SW 1271 (cell line): ENCODE measurements around the gene KCNB1.

Source experiments
- DNase-seq, 2 experiments: peaks; one replicate each; lab custom pipeline; 2025; lab: John Stamatoyannopoulos, UW

Gene KCNB1

GRCh38 chr20:49351775-49352174, 130.7 kb downstream of the KCNB1 start:
- no peak for DNase-seq

DNA sequence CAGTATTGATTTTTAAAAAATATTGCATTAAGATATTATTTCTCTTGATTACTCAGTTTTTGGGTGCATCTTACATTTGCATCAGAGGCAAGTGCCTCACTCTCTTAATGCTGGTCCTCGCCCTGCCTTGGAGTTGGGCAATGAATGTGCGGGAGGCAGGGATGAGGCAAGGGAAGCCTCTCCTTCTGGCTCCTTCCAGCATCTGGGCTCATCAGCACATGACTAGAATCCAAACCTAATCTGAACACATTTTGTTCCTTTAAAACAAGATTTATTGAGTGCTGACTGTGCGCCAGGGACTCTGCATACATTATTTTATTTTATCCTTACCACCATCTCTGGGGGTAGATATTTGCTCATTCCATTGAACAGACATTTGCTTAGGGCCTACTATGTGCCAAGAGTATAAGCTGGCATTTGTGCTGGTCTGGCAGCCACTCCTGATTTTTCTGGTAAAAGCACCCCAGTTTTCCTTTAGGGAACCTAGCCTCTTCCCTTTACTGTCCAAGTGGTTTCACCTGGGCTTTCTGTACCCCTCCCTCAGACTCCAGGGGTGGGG, 132.7 kb downstream of the KCNB1 start:
- no peak for DNase-seq

- no peak for DNase-seq
These were observed 133.4 kb downstream of the KCNB1 start for GRCh38 chr20:49349078-49349477.

GRCh38 chr20:49348563-49348962, 133.9 kb downstream of the KCNB1 start:
- no peak for DNase-seq

DNA sequence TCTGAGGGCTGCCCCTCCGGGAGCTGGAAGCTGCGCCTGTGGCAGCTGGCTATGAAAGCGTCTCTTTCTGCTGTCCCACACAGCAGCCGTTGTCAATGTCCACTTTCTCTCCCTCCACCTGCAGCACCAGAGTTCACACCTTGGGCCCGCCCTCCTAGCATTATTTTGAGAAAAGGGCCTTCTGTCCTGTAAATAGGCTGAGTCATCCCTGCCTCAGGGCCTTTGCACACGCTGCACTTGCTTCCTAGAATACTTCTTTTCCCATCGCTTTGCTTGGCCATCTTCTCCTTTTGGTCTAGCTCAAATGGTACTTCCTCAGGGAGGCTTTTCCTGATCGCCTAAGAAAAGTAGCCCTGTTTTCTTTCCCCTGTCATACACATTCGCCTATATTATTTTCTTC, 135.3 kb downstream of the KCNB1 start:
- no peak for DNase-seq

DNA sequence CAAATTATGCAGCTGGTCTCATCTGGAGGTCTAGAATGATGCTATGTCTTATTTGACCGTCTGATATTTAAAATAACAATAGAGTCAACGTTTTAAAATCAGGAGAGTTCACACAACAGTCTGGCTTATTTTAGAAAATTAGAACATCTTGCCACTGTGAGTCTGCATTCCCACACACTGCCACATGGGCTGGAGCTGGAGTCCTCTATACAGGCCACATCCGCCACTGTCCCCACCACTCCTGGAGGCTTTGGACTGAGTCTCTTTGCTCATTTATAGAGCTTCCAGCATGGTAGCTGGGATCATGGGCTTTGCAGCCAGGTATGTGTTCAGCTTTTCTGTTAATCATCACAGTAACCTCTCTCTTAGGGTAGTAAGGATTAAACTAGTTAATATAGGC, 135.8 kb downstream of the KCNB1 start:
- DNase-seq: no peak

GRCh38 chr20:49345524-49345923, 136.9 kb downstream of the KCNB1 start:
- no peak for DNase-seq

GRCh38 chr20:49344975-49345374, 137.5 kb downstream of the KCNB1 start:
- no peak for DNase-seq

GRCh38 chr20:49344140-49344539, 138.3 kb downstream of the KCNB1 start:
- no peak for DNase-seq

GRCh38 chr20:49343246-49343645, 139.2 kb downstream of the KCNB1 start:
- DNase-seq: no peak

DNA sequence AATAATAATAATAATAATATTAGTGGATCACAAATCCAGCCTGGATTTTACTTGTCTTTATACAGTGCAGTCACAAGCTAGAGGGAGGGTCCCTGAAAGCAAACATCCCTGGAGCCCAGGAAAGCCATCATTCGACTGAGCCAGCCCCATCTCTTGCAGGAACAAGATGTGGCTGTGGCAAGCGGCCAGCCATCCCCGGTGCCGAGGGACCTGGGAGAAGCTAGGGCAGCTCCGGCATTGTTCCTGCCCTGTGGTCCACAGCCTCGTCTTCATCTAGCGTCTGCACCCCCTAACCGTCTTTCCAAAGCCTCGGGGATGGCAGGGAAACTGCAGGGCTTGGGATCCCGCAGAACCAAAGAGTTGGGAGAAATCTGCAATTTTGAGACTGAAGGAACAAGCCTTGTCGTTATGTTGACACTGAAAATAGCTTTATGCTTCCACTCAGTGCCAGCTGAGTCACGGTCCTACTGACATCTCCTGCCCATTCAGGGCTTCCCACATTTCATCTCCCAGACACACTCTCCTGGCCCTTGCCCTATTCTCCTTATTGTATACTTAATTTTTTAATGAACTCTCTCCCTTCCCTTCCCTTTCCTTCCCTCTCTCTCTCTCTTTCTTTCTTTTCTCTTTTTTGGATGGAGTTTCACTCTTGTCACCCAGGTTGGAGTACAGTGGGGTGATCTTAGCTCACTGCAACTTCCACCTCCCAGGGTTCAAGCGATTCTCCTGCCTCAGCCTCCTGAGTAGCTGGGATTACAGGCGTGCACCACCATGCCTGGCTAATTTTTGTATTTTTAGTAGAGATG, 142.1 kb downstream of the KCNB1 start:
- no peak for DNase-seq

GRCh38 chr20:49339123-49339522, 143.3 kb downstream of the KCNB1 start:
- DNase-seq: no peak

- no peak for DNase-seq
These were observed 144.4 kb downstream of the KCNB1 start for GRCh38 chr20:49338061-49338460.

GRCh38 chr20:49337357-49337756, 145.1 kb downstream of the KCNB1 start:
- DNase-seq: no peak

DNA sequence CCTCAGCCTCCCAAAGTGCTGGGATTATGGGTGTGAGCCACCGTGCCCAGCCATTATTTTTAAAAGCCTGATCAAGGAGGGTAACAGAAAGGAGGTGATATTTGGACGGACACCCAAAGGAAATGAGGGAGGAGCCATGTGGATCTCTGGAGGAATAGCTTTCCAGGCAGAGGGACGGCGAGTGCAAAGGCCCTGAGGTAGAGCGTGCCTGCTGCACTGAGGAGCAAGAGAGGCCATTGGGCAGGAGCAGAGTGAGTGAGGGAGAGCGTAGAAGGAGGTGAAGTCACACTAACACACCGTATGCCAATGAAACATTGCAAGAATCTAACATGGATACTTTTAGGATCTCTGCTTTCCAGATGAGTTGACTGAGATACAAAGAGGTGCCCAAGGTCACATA, 145.7 kb downstream of the KCNB1 start:
- no peak for DNase-seq

DNA sequence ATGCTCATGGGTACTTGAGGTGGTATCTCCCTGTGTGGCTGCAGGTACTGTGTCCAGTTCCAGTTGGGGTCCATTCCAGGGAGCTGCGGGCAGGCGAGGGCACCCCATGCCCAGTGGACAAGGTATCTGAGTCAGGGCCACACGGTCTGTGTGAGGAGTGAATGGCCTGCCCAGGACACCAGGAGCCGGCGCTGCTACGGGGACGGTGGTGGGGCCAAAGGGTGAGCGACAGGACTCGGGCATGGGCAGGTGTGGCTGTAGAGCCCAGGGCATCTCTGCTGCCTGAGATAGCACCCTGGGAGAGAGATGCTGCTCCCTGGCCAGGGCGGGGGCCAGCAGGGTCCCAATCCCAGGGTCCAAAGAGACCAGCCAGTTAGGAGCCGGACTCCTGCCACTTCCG, 147.0 kb downstream of the KCNB1 start:
- DNase-seq: no peak

DNA sequence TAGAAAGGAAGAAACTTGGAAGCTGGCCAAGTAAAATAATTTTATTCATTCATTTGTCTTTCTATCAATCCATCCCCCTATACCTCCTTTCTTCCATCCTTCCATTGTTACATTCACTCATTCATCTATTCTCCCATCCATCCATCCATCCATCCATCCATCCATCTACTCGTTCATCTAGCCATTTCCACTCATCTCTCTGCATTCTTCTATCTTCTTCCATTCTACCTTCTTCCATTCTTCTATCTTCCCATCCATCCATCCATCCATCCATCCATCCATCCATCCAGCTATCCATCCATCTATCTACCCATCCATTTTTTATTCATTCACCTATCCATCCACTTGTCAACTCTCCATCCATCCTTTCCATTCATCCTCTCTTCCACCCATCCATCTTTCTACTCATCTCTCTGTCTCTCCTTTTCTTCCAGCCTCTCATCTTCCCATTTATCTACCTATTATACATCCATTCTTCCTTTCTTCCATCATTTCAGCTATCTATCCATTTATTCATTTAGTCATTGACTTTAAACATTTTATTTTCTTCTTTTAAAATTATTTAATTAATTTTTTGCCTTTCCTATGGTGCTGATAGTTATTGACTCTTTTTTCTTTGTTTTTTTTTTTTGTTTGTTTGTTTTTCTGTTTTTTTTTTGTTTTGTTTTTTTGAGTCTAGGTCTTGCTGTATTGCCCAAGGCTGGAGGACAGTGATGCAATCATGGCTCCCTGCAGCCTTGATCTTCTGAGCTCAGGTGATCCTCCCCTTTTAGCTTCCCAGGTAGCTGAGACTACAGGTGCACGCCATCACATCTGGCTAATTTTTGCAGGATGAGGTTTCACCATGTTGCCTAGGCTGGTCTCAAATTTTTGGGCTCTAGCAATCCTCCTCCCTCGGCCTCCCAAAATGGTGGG, 151.5 kb downstream of the KCNB1 start:
- no peak for DNase-seq

- no peak for DNase-seq
These were observed 153.7 kb downstream of the KCNB1 start for GRCh38 chr20:49328790-49329189.

DNA sequence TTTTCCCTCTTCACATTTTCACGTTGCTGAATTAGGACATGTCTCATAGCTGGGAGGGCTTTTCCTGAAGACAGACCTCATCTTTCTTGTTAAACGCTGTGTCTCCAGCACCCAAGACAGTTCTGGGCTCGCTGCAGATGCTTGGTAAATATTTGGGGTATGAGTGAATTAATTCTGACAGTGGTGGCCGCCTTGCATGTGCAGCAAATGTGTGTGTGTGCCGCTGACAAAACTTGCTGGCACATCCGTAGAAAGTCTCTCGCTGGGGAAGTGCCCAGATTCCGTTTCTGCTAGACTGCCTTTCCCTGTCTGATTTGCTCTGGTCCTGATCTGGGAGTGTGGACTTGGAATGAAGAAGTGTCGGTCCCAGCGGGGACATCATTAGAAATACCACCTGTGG, 156.4 kb downstream of the KCNB1 start:
- DNase-seq: no peak

DNA sequence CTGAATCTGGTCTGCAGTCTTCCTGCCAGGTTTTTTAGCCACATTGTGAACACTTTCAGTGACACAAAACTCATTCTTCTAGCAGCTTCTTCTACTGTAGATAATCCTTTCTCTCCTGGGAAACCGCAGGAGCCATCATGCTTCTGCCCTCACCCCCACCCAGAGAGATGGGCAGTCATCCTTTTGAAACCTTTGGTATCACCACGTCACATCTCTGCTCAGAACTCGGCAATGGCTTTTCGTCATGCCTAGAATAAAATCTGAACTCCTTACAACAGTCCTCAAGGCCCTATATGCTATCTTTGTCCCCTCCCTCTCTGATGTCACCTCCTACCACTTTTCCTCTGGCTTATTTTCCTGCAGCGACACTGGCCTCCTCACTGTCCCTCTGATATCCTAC, 158.2 kb downstream of the KCNB1 start:
- DNase-seq: no peak

GRCh38 chr20:49323622-49324238, 158.7 kb downstream of the KCNB1 start:
- peak in 1 of 2 experiments; percentile 58 for DNase-seq

DNA sequence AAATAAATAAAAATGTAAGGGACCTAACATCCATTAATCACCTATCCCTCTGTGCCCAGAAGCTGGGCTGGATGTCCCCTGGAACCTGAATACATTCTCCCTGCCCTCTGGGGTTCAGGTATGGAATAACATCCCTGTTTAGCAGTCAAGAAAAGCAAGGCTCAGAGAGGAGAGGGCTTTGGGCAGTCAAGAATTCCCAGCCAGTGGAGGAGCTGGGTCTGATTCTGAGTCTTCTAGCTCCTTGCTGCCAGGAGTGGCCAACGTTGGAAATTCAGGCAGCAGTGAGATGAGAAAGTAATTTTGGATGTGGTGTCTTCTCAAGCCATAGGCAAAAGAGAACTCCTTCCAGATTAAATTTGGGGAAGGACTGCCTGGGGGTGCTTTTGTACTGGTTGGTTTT, 162.0 kb downstream of the KCNB1 start:
- DNase-seq: peak; percentile 55 to 67
